NCI-H510A treated with DMSO at 0.1 percent for 48 hours (cell line): ENCODE results near the gene CPLX3.

Experiments used
- DNase-seq: peaks from one replicate; lab custom pipeline; 2025; lab: John Stamatoyannopoulos, UW

Gene CPLX3

GRCh38 chr15:74788042-74788682 lies 38.3 kb upstream of the CPLX3 start:
- no peak for DNase-seq

GRCh38 chr15:74788683-74789151 lies 37.7 kb upstream of the CPLX3 start:
- no peak for DNase-seq

GRCh38 chr15:74789171-74789631 lies 37.2 kb upstream of the CPLX3 start:
- no peak for DNase-seq

- DNase-seq = no peak
These were observed 36.7 kb upstream of the CPLX3 start for GRCh38 chr15:74789741-74790079.

- no peak for DNase-seq
These were observed 36.1 kb upstream of the CPLX3 start for GRCh38 chr15:74790080-74790916.

- no peak for DNase-seq
These were observed 35.4 kb upstream of the CPLX3 start for GRCh38 chr15:74791007-74791406.

GRCh38 chr15:74791667-74792066 lies 34.8 kb upstream of the CPLX3 start:
- no peak for DNase-seq

GRCh38 chr15:74792227-74793016 lies 34.0 kb upstream of the CPLX3 start:
- no peak for DNase-seq

- DNase-seq = no peak
These were observed 33.0 kb upstream of the CPLX3 start for GRCh38 chr15:74793135-74794028.

- no peak for DNase-seq
These were observed 32.0 kb upstream of the CPLX3 start for GRCh38 chr15:74794248-74794969.

- DNase-seq = no peak
These were observed 31.5 kb upstream of the CPLX3 start for GRCh38 chr15:74794970-74795349.

GRCh38 chr15:74795966-74796625 lies 30.3 kb upstream of the CPLX3 start:
- DNase-seq = no peak

- DNase-seq = no peak
These were observed 27.8 kb upstream of the CPLX3 start for GRCh38 chr15:74798388-74799254.

GRCh38 chr15:74799255-74799855 lies 27.1 kb upstream of the CPLX3 start:
- DNase-seq = no peak

- DNase-seq = peak; percentile 30
These were observed 26.4 kb upstream of the CPLX3 start for GRCh38 chr15:74799856-74800558.

GRCh38 chr15:74800559-74801094 lies 25.8 kb upstream of the CPLX3 start:
- DNase-seq = no peak

GRCh38 chr15:74801311-74801997 lies 25.0 kb upstream of the CPLX3 start:
- DNase-seq = no peak
